Measurements from ENCODE around the gene CACNA2D4.

Gene CACNA2D4

DNA sequence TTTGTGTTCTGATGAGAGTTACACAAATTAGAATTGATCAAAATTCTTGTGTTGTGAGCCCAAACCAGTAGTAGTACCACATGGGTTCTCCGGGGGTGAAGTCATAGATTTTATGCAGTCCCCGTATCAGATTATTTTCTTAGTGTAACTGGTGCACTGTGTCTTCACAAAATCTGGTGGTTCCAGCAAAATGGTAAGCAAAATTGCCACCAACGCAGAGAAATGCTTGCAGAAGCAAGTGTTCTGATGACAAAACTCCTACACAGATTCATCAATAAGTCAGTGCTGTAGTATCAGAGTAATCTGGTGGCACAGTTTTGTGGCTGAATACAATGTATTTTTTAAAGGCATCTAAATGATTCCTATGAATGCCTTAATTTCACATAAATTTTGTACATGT, 1.3 kb upstream of the CACNA2D4 start:
- DNase-seq, result no peak

DNA sequence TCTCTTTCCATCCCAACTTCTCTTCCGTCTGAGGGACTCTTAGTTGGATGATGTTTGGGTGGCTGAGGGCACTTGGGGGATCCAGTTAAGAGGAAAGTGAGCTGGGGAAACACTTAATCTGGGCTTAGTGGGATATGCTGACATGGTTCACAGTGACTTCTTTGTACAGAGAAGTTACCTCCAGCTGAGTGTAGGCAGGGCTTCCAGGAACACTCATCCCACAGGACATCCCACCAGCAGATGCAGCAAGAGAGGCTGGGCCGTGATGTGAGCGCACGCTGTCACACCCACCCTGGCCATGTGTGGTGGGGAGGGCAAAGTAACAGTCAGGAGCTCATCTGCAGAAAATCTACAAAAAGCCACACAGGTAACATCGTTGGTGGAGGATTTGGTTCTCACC, 832 bp upstream of the CACNA2D4 start:
- DNase-seq, result no peak

DNA sequence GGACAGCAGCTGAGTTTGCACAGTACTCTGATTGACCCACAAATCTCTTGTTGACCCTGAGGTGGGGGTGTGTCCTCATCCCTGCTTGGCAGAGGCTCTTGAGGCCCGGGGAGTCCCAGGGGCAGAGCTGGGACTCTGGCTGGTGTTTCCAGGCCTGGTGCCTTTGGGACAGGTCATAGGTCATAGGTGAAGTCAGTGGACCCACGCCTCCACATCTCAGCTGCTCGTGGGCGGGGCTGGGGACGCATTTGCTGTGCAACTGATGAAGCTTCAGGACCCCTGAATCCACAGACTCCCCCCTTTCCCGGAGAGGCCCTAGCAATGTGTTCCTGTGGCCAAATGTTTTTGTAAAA, 408 bp upstream of the CACNA2D4 start:
- no peak for DNase-seq

DNA sequence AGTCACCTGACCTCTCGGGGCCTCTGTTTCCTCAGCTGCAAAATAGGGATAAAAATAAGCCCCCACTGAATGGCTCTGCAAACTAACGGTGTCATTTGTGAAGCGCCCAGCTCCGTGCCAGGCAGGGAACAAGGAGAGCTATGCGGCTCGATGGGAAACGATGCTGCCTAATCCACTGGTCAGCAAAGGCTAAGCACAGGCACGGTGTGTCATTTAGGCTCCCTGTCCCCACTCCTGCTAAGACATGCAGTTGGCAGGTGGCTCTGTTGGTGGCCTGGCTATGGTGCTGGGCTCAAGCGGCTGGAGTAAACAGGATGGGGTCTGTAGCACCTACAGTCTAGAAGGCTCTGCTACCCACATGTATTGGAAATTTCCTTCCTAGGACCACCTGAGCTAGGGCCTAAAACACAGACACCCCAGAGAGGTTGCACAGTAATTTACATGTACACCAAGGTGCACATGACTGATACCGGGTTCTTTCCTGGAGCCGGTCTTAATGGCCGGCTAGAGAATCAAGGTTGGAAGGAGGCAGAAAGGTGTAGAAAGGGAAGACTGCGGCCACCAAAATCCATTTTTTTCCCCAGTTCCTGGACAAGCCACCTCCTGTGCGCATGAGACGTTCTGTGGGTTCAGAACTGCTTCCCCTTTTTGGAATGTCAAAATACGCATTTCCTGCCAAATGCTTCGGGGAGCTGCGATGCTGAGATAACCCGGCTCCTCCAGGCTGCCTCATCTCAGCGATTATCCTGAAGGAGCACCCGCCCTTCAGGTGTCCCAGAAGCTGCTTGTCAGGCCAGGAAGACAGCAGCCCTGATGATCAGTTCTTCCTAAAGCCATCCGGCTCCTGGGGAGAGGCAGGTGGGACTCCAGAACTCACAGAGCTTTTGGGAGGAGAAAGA, 1.0 kb downstream of the CACNA2D4 start:
- DNase-seq, result no peak

DNA sequence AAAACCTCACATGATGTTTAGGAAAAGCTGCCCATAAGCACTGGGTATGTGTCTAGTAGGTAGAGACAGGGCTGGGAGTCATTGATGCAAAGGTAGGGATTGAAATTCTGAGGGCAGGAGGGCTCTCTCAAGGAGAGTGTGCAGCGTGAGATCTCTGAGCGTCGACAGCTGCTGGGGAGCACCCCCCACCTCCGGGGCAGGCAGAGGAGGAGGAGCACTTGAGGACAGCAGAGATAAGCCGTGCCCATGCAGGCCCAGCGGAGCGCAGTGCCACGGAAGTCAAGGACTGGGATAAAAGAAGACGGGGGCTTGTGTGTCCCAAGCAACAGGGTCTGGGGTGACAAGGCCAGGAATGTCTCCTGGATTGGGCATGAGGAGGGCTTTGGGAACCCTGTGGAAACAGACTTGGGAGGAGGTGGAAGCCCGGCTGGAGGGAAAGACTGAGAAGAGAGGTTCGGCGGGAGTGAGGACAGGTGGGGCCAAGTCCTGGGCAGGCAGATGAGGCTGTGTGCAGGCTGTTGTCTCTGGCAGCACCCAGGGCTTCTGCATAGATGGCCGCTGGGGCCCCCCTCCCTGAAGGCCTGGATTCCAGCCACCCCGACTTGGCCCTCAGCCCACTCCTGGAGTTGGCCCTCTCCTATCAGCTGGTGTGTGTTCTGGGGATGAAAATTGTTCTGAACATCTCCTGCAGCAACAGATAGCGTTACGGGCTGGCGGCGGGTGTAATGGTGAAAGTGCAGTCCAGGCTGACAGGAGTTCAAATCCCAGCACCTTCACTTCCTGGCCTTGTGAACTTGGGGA, 1.9 kb downstream of the CACNA2D4 start:
- DNase-seq, result peak in 3 of 58 donors; percentile 23 to 48 (median 34)

DNA sequence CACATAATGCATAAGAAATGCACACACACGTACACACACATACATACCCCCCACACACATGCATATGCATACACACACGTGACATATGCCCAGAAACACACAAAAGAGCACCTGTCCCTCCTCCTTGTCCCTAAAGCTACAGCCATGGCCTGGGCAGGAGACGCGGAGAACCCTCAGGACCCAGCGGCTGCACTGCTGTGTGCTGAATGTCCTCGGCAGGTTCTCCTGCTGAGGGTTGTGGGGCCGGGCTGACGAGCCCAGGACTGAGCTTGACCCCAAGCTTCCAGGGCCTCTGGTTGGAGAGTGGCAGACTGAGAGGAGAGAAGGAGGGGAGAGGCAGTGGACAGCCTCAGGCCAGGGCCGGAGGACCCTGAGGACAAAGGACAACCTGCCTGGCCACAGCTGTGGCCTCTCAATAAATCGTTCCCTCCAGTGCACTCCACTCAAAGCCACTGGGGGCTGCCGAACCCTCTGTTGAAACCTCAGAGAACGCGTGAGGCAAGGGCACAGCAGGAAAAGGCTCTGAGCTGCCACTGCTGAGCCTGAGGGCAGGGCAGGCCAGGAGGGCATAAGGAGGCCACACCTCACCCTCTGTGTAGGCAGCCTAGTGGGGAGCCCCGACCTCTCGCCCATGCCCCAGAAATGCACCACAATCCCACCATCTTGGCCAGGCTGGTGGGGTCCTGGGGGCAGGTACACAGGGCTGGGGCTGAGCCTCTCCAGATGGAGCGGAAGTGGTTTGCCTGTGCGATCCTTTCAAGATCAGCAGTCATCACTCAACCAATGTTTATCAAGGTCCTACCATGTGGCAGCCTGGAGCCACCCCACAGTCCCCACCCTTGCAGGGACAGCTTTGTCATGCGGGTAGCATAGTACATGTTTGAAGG, 3.1 kb downstream of the CACNA2D4 start:
- no peak for DNase-seq

DNA sequence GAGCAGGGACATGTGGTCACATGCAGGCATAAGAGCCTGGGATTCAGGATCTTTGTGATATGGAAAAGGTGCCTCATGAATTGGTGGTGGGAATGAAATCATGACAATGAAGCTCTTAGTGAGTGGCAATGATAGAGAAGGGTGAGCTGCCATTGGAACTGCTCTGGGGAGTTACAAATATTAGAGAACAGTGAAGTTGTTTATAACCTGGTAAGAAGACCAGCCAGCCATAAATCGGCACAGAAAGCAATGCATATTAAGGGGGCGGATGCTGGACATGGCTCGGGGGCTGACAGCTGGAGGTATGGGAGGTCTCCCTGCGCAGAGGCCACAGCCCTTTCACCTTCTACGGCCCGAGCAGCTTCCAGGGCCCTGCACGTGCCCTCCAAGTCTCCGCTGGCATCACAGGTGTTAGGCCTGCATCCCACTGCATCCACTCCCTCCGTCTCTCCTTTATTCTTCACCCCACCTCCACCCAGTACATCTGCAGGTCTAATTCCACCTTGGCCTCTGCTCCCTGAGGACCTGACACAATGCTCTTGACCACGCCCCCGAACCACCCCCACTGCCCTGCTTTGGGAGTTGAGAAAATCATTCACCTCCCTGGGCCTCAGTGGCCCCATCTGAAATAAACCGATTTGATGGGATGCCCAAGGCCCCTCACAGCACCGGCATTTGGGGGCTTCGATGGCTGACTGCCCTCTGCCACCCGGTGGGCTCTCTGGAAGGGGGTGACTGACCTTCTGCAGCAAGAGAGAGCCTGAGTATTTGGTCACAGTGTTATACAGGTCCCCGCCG, 4.1 kb downstream of the CACNA2D4 start:
- no peak for DNase-seq

DNA sequence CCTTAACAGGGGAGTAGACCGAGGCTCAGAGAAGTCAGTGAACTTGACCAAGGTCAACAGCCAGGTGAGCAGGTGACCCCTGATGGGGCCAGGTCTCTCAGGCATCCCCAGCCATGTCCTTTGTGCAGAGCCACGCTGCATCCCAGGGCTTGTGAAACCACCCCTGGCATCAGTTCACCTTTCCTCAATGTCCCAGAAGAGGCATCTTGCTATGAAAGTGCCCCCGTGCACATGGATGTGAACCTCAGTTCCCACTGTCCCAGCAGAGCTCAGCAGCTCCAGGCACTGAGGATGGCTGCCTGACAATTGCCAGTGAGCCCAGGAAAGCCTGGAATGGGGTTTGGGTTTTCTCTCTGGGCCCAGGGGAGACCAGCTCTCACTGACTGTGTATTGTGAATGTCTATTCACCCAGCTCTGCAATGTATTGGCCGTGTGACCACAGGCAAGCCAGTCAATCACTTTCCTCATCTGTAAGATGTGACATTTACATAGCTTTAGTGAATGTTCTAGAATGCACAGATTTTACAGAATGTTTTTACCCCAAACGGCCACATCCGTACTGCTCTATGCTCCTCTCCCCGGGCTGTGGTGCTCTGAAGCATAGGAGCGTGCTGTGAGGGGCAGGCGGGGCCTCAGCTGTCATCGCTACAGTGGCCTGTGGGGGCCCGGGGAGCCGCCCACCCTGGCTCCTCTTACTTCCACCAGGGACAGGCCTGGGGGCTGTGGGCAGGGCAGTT, 4.9 kb downstream of the CACNA2D4 start:
- DNase-seq, result no peak

DNA sequence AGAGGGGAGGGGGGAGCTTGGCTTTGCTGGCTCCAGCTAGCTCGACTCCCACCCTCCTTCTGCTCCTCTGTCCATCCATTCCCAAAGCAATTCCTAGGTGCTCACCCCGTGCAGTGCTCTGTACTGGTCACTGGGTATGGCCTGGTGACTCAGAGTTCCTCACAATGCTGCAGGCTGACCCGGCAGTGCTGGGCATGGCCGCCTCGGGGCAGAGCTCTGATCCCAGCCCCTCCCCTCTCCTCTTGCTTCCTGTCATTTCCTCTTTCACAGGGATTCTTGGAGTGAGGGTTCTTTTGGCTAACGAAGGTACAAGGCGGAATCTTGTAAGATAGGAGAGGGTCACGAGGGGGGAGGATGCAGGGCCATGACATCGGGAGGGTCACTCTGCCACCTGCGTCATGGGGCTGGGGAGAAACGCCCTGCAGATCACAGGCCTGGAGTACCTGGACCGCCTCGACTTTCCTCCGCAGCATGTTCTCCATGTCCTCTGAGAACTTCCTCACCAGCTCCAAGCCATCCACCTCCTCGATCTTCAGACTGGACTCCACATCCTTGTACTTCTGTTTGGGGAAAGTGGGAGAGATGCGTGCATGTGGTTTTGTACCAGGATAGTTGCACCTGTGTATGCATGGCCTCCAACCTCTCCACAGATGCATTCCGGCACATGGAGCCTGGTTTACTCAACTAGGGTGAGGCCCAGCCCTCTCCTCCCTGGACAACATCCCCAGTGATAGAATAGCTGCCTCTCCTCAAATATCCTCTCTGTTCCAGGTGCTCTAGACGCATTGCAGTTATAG, 5.7 kb downstream of the CACNA2D4 start:
- no peak for DNase-seq

DNA sequence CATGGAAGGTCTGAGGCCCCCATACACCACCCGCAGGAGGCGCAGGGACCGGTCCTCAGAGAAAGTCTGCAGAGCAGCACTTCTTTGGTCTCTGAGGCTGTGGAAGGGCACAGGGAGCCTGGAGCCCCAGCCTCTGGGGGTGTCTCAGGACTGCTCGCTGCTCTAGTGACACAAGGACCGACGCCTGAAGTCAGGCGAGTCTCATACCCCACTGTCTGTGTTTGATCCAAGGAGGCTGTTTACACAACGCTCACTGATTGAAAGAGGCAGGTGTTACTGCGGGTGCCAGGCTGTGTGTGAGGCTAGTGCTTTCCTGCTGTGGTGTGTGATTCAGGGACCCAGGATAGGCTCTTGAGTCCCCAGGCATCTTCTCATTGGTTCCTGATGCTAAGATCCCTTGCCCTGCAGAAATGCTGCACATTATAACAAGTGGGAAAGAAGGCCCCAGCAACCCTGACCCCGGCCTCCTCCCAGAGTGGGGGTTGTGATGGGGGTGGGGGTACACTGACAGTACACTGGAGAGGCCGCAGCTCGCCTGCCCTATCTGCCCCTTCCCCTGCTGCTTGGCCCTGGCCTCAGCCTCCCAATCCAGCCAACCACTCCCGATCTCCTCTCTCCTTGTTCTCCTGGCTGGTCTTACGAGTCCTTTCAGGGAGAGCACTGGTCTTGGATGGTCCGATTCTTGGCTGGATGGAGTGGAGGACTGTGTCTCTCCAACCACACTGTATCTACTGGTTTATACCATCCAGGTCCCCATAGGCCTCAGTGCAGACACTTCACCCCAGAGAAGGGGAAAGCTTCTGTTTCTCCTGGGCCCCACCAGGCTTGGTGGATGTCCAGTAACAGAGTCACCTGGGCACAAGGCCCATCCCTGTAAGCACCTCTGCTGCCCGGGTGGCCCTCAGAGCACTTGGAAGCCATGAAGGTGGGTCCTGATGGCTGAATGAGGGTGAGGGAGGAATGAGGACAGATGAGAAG, 6.6 kb downstream of the CACNA2D4 start:
- no peak for DNase-seq

DNA sequence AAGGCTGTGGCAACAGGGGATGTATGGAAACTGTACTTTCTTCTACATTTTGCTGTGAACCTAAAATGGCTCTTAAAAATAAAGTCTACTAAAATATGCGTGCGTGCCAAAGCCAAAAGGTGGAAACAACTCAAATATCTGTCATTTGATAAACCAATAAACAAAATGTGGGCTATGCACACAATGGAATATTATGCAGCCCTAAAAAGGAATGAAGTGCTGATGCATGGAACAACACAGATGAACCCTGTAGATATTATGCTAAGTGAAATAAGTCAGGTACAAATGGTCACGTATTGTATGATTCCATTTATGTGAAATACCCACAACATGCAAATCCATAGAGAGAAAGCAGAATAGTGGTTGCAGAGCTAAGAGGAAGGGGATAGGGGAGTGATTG, 8.0 kb downstream of the CACNA2D4 start:
- DNase-seq, result no peak

DNA sequence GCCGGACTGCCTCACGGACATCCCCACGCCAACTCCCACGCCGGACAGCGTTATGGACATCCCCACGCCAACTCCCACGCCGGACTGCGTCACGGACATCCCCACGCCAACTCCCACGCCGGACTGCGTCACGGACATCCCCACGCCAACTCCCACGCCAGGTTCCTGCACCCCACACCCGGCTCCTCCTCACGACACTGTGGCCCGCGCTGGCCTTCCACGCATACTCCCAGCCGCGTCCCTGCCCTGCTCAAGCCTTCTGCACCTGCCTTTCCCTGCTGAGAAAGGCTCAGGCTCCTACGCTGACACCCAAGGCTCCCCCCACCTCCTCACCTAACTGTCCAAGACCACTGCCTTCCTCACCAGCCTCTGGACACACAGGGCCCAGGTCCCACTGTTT, 9.7 kb downstream of the CACNA2D4 start:
- no peak for DNase-seq

DNA sequence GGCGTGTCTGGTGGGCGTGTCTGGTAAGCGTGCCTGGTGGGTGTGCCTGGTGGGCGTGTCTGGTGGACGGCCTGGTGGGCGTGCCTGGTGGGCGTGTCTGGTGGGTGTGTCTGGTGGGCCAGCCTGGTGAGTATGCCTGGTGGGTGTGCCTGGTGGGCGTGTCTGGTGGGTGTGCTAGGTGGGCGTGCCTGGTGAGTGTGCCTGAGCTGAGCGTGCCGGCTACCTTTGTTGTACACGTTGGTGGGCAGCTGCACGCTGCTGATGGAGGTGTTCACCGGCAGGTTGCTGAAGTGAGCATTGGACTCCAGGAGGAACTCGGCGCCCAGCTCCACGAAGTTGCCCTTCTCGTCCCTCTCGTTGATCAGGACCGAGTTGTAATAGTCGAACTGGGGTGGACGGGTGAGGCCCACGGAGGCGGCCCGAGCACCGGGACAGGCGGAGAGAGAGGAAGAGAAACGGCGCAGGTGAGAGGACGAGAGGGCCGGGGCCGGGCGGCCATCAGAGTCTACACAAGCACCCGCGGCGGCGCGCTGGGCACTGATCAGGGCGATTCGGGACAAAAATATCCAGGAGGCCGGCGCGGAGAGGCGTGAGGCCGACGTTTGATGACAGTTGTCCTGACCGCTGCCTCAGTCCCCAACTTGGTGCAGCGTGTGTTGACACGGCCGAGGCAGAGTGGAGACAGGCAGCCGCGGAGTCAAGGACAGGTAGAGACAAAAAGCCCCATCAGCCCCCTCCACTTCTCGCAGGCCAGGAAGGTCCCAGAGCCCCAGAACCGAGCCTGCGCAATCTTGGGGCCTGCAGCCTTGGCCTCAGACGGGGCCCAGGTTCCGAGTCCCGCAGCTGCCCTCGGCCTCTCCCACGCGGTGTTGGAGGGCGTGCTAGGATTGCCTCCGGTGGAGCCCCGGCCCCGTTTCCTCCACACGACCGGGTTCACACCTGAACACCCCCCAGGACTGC, 10.5 kb downstream of the CACNA2D4 start:
- DNase-seq, result no peak

DNA sequence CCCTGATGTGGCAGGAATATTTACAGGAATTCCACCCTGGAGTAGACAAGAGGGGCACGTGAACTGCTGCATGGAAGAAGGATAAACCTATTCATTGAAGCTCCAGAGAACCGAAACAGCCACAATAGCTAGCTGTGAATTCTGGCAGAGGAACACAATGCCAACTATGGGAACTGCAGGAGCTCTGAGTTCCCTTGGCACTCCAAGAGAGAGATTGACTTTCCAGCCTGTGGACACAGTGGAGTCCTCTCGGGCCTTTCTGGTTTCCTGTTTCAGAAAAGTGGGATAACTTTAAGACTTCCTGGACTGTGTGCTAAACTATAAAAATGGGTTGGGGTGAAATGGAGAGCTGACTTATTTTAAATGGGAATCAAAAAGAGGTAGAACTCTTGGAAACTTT, 11.9 kb downstream of the CACNA2D4 start:
- DNase-seq, result no peak

DNA sequence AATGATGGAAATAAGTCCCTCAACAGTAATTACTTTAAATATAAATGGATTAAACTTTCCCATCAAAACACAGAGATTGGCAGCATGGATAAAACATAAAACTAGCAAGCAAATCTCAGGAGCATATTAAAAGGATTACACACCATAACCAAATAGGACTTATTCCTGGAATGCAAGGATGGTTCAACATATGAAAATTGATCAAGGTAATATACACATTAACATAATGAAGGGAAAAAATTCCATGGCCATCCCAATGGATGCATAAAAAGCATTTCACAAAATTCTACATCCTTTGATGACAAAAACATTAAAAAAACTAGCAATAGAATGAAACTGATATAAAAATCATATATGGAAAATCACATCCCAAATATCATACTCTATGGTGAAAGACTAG, 13.6 kb downstream of the CACNA2D4 start:
- DNase-seq, result no peak

DNA sequence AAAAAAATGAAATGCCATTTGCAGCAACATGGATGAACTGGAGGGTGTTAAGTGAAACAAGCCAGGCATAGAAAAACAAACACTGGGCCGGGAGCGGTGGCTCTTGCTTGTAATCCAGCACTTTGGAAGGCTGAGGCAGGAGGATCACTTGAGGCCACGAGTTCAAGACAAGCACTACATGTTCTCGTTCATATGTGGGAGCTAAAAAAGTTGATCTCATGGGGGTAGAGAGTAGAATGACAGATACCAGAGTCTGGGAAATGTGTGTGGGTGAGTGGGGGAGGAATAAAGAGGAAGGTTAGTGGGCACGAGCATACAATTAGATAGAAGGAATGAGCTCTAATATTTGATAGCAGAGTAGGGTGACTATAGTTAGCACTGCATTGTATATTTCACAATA, 21.5 kb downstream of the CACNA2D4 start:
- DNase-seq, result no peak

DNA sequence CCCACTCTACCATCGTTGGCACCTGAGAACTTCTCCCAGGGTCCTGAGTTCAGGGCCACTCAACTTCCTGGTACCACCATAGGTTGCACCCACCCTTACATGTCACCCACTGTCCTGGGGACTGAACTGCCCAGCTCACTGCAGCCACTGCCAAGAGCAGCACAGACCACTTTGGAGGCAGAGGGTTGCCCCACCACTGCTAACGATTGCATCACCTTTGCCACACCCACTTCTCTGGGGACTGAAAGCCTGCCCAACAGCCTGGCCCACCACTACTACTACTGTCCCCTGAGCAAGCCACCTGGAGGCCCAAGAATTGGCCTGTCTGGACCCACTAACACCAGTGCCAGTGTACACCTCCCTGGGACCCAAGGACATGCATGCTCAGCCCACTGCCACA, 27.6 kb downstream of the CACNA2D4 start:
- DNase-seq, result no peak

All from anterior cingulate cortex (tissue), 58 donors.